ENCODE measurements around the gene AP1S3. TPM values are rescaled to one million over a fixed set of nuclear protein-coding genes. Genes with fewer than 3 reads are reported as not detected.
A peak's percentile ranks its signal among the peaks of the same experiment; 100 is the strongest.

Gene AP1S3
- total RNA-seq, 1 experiment from 2014 or later, result 66.3 TPM

DNA sequence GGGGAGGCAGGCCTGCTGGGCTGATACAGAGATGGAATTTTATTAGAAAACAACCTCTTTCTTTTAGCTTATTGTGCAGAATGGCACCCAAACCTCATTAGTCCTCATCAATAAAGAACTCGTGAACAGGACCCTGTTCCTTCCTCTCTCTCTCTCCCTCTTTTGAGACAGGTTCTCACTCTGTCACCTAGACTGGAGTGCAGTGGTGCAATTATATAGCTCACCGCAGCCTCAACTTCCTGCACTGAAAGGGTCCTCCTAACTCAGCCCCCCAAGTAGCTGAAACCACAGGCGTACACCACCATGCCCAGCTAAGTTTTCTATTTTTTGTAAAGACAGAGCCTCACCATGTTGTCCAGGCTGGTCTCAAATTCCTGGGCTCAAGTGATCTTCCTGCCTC is 21.7 kb upstream of the AP1S3 start:
- Histone ChIP-seq H3K4me3 (ENCODE audit: low read depth in 2 of 2, low read length in 2 of 2) (no peak overlapping the region), H3K9me3 (ENCODE audit: control insufficient read depth, insufficient read depth, low read depth, low read length) (no peaks in the 10 kb centered on the region), H3K36me3 (ENCODE audit: control insufficient read depth, insufficient read depth, low read length) (no peaks in the 10 kb centered on the region), H3K27ac (ENCODE audit: low read length) (peak overlapping the region; percentile 2; the same call in 1 of the 2 replicates), H3K27me3 (ENCODE audit: control insufficient read depth, insufficient read depth, low read length) (no peaks in the 10 kb centered on the region), H3K4me1 (ENCODE audit: control insufficient read depth, insufficient read depth, low read length) (peaks cover 18% of the 10 kb centered on the region; the same call in 1 of the 2 replicates)
- intact Hi-C loops (cut with micrococcal nuclease; ENCODE audit: unreplicated experiment) (no loop called here), in situ Hi-C loops (cut with HindIII; ENCODE audit: low pct_unique_long_range_greater_than_20kb, low sequenced_read_pairs) (no loop called here)
- TF ChIP-seq, protein P1, sequence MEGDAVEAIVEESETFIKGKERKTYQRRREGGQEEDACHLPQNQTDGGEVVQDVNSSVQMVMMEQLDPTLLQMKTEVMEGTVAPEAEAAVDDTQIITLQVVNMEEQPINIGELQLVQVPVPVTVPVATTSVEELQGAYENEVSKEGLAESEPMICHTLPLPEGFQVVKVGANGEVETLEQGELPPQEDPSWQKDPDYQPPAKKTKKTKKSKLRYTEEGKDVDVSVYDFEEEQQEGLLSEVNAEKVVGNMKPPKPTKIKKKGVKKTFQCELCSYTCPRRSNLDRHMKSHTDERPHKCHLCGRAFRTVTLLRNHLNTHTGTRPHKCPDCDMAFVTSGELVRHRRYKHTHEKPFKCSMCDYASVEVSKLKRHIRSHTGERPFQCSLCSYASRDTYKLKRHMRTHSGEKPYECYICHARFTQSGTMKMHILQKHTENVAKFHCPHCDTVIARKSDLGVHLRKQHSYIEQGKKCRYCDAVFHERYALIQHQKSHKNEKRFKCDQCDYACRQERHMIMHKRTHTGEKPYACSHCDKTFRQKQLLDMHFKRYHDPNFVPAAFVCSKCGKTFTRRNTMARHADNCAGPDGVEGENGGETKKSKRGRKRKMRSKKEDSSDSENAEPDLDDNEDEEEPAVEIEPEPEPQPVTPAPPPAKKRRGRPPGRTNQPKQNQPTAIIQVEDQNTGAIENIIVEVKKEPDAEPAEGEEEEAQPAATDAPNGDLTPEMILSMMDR (IDR thresholded peaks at IDR 0.05), result no peak
- TF ChIP-seq TCF7L2 (IDR thresholded peaks at IDR 0.05; ENCODE audit: low read depth, low read length) (no peak), SIN3A (IDR thresholded peaks at IDR 0.05; ENCODE audit: borderline replicate concordance, insufficient read depth, low read depth, low read length) (no peak), POLR2AphosphoS5 (IDR thresholded peaks at IDR 0.05; ENCODE audit: low read depth, low read length) (no peak)
- TF ChIP-seq, protein P2, sequence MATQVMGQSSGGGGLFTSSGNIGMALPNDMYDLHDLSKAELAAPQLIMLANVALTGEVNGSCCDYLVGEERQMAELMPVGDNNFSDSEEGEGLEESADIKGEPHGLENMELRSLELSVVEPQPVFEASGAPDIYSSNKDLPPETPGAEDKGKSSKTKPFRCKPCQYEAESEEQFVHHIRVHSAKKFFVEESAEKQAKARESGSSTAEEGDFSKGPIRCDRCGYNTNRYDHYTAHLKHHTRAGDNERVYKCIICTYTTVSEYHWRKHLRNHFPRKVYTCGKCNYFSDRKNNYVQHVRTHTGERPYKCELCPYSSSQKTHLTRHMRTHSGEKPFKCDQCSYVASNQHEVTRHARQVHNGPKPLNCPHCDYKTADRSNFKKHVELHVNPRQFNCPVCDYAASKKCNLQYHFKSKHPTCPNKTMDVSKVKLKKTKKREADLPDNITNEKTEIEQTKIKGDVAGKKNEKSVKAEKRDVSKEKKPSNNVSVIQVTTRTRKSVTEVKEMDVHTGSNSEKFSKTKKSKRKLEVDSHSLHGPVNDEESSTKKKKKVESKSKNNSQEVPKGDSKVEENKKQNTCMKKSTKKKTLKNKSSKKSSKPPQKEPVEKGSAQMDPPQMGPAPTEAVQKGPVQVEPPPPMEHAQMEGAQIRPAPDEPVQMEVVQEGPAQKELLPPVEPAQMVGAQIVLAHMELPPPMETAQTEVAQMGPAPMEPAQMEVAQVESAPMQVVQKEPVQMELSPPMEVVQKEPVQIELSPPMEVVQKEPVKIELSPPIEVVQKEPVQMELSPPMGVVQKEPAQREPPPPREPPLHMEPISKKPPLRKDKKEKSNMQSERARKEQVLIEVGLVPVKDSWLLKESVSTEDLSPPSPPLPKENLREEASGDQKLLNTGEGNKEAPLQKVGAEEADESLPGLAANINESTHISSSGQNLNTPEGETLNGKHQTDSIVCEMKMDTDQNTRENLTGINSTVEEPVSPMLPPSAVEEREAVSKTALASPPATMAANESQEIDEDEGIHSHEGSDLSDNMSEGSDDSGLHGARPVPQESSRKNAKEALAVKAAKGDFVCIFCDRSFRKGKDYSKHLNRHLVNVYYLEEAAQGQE (IDR thresholded peaks at IDR 0.05; ENCODE audit: insufficient read depth in 1 of 2, low read depth in 2 of 2, low read length in 1 of 2), result no peak
- ATAC-seq, result no peak
- BruUV-seq (replicated peaks), result no TSS peak
- ChIA-PET POLR2A (no interaction called here), CTCF (no interaction called here)
- DNase-seq (ENCODE audit: low read depth, low spot score), result no peak

DNA sequence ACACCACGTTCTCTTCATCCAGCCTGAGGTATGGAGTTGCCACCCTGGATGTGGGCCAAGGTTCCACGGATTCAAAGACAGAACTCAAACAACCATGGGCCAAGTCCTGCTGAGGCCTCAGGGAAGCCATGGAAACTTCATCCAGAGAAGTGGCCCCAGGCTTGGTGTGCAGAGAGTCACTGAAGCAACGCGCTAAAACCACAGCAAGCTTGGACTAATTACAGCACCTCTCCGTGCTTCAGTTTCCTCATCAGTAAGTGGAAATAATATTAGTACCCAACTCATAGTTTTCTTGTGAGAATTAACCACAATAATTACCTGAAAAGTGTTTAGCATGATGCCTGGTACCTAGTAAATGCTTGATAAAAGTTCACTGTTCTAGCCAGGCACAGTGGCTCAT is 19.2 kb upstream of the AP1S3 start:
- Histone ChIP-seq H3K36me3 (ENCODE audit: control insufficient read depth, insufficient read depth, low read length) (no peaks in the 10 kb centered on the region), H3K27me3 (ENCODE audit: control insufficient read depth, insufficient read depth, low read length) (no peaks in the 10 kb centered on the region), H3K4me3 (ENCODE audit: low read depth in 2 of 2, low read length in 2 of 2) (no peak overlapping the region), H3K9me3 (ENCODE audit: control insufficient read depth, insufficient read depth, low read depth, low read length) (no peaks in the 10 kb centered on the region), H3K27ac (ENCODE audit: low read length) (peak overlapping the region; percentile 23; the same call in 1 of the 2 replicates), H3K4me1 (ENCODE audit: control insufficient read depth, insufficient read depth, low read length) (peaks cover 15% of the 10 kb centered on the region; the same call in 1 of the 2 replicates)
- ATAC-seq, result no peak
- TF ChIP-seq, protein P2 (IDR thresholded peaks at IDR 0.05; ENCODE audit: insufficient read depth in 1 of 2, low read depth in 2 of 2, low read length in 1 of 2), result no peak
- TF ChIP-seq TCF7L2 (IDR thresholded peaks at IDR 0.05; ENCODE audit: low read depth, low read length), result no peak
- TF ChIP-seq, protein P1 (IDR thresholded peaks at IDR 0.05), result no peak
- no peak for TF ChIP-seq POLR2AphosphoS5 (IDR thresholded peaks at IDR 0.05; ENCODE audit: low read depth, low read length)
- TF ChIP-seq SIN3A (IDR thresholded peaks at IDR 0.05; ENCODE audit: borderline replicate concordance, insufficient read depth, low read depth, low read length), result no peak
- no TSS peak for BruUV-seq (replicated peaks)
- no peak for DNase-seq (ENCODE audit: low read depth, low spot score)
- in situ Hi-C loops (cut with HindIII; ENCODE audit: low pct_unique_long_range_greater_than_20kb, low sequenced_read_pairs), result no loop called here
- intact Hi-C loops (cut with micrococcal nuclease; ENCODE audit: unreplicated experiment), result no loop called here
- ChIA-PET POLR2A (interaction anchor here (0.7 kb wide), 1 partner anchor 683 kb away, joined by 4 read pairs; no protein-coding TSS in a partner anchor), CTCF (no interaction called here)
